HG03460 (cell line): ENCODE data around the gene PRRC1.

ENCODE experiments used
- ATAC-seq: cut with Tn5 transposase; IDR thresholded peaks from one replicate; pipeline ENCODE4 v1.9.1; 2021; ENCODE audit not compliant: unreplicated experiment

Gene PRRC1

DNA sequence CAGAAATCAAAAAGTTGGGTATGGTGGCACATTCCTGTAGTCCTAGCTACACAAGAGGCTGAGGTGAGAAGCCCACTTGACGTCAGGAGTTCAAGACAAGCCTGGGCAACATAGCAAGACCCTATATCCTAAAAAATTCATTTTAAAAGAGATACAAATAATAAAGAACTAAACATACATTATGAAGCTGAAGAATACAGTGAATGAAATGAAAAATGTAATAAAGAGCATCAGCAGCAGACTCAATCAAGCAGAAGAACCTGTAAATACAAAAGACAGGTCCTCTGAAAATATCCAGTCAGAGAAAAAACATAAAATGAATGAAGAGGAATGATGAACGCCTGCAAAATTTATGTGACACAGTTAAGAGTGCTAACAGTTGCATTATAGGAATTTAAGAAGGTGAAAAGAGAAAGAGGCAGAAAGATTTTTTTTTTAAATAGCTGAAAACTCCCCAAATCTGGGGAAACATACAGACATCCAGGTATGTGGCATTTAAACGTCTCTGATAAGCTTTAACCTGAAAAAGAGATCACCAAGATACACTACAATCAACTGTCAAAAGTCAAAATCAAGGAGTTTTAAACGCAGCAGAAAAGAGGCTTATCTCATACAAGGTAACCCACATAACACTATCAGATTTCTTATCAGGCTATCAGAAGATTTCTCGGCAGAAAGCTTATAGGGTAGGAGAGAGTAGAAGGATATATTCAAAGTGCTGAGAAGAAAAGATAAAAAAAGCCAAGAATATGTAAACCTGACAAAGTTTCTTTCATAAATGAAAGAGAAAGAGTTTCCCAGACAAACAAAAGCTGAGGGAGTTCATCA is 57.6 kb downstream of the PRRC1 start:
- ATAC-seq = no peak

DNA sequence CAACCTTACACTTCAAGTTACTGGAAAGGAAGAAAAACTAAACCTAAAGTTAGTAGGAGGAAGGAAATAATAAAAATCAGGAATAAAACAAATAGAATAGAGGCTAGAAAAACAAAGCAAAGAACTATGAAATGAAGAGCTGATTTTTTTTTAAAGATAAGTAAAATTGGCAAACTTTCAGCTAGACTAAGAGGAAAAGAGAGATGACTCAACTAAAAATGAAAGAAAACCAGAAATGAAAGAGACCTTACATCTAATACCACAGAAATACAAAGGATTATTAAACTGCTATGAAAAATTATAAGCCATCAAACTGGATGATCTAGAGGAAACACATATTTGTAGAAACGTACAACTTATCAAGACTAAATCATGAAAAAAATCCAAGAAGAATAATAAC is 60.0 kb downstream of the PRRC1 start:
- no peak for ATAC-seq

DNA sequence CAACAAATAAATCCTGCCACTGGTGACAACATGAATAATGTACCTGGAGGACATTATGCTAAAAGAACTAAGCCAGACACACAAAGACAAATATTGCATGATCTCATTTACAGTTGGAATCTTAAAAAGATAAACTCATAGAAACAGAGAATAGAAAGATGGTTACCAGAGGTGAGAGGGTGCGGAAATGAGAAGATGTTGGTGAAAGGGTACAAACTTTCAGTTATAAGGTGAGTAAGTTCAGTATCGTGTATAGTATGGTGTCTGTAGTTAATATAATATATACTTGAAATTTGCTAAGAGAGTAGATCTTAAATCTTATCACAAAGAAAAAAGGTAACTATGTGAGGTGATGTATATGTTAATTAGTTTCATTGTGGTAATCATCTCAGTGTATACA is 63.3 kb downstream of the PRRC1 start:
- ATAC-seq = peak; percentile 43

DNA sequence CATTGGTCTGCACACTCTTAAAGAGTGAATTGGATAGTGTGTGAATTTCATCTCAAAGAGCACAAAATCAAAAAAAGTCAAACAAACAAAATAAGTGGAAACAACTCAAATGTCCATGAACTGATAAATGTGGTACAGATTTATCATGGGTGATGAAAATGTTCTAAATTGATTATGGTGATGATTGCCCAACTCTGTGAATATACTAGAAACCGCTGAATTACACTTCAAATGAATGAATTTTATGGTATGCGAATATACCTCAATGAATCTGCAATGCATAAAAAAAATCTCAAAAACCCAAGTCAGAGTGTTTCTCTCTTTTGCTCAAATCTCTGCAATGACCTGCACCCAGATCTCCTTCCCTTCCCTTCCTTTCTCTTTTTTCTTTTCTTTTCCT is 64.0 kb downstream of the PRRC1 start:
- ATAC-seq = no peak

- ATAC-seq = no peak
Observed at GRCh38 chr5:127582773-127583370, 65.4 kb downstream of the PRRC1 start.

DNA sequence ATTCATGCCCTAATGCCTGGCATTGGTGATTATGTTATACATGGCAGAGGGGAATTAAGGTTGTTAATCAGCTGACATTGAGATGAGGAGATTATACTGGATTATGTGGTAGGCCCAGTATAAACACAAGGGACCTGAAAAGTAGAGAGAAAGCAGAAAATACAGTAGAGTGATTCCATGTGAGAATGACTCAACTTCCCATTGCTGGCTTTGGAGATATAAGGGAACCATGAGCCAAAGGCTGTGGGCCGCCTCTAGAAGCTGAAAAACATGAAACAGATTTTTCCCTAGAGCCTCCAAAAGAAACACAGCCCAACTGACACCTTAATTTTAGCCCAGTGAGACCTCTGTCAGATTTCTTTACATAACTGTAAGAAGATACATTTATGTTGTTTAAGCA is 66.4 kb downstream of the PRRC1 start:
- ATAC-seq = no peak

DNA sequence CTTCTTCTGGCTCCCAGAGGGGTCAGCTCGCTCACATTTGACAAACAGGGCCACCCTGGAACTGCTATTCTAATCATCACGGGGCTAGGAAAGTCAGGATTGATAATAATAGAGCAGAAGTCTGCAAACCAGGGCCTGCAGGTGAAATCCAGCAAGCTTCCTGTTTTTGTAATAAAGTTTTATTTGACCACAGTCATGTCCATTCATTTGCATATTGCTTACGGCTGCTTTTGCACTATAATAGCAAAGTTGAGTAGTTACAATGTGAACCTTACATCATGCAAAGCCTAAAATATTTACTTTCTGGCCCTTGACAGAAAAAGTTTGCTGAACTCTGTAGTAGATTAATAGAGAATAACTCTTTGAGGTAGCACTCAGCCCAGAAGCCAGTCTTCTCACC is 68.2 kb downstream of the PRRC1 start:
- peak; percentile 23 for ATAC-seq

DNA sequence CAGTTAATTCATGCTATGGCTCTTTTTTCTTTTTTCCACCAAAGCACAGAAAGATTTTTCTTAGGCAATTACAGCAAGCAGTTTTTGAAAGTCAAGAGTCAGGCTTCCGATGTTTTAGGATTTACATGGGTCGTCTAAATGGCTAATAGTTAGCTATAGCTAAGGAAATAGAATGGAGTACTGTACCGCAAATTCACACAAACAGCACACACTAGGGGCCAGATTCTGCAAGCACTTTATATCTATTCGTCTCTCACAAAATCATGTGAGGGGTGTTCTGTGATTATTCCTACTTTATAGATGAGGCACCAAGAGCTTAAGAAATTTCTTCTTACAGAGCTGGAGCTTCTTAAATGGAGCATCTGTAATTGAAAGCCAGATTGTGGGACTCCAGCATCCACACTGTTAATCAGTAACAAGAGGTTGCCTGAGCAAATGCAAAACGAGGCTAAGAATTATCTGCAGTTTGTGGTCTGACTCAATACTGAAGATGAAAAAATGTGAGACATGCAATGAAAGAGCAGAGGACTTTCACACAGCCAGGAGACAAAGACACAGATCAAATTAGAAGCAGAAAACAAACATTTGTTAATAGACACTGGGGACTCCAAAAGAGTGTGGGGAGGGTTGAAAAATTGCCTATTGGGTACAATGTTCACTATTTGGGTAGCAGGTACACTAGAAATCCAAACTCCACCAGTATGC is 68.8 kb downstream of the PRRC1 start:
- ATAC-seq = peak; percentile 75

DNA sequence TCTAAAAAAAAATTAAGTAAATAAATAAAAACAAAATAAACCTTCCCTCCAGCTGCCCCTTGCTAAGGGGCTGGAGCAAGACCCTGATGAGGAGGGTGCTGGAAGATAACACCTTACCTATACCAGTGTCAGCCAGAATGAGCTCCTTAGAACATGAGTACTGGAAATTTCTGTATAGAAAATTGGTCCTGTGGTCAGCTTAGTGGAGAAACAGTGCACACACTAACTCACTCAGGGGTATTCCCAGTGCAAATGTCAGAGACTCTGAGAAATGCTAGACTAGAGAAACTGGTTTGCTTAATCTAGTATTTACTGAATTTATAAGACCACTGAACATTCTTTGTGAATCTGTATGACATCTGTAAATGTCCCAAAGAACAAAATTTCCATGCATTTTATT is 69.4 kb downstream of the PRRC1 start:
- ATAC-seq = peak; percentile 44

DNA sequence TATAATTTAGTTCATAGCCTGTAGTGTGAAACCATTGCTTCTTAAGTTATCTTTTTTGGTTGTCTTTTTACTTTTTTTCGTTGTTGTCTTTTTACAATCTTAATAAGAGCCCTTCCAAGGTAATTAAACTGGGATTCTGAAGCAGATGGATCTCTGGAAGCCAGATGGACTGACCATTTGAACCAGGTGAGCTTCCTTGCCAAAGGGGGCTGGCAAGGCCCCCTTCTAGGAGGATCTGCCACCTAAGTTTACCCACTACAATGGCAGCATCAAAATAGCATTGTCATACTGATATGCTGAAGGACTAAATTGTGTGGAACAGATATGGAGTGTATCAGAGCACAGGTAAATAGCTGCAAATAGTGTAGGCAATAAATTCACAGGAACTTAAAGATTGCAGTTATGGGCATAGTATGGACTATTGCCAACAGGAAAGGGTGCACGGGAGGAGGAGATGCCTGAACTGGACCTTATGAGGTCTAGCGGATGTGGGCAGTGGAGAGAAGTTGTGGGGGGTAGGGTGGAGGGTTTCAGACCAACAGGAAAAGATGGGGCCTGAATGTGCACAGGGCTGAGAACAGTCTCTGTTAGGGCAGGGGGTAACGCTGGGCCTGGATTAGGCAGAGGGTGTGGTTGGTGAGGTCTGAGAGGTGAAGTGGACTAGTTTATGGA is 69.9 kb downstream of the PRRC1 start:
- ATAC-seq = no peak

DNA sequence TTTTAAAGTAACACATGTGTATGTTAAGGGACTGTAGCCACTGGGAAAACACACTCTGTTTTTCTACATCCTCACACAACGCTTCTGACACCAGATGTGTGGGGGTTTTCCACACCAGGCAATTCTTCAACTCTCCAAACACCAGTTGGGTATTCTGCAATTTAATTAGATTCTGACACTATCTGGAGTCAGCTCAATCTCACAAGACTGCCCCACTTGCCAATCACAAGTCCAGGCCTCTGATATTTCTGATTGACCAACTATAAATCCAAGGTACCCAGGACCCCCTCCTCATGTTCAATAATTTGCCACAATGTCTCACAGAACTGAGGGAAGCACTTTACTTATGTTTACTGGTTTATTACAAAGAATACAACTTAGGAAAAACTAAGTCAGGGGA is 70.9 kb downstream of the PRRC1 start:
- no peak for ATAC-seq

DNA sequence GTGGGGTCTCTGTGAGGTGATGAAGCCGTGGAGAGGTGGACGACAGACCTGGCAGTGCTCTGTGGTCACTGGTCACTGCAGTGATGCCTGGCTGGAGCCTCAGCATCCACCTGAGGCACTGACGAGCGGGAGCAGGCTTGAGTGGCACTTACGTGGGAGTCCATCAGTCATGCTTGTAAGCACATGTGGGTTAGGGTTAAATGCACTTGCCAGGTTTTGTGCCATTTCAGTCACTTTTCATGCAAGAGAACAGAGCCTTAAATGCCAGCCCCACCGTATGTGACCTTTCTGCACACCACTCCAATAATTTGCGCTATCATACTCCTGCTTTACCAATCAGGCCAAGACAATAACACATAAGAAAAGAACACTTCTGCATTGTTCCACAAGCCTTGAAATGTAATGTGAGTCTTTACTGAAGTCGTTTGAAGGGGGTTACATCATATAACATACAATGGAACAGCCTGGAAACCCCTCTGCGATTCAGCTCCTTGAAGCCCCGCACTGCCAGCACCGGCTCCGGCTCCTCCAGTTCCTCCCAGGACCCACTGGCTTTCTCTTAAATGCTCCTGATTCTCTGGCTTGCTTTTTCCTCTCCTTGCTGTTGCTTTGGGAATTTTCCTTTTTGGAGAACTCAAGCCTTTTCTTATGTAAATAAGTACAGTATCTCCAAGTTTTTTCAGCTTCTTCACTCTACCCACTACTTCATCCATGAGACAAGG is 72.0 kb downstream of the PRRC1 start:
- ATAC-seq = no peak

- peak; percentile 24 for ATAC-seq
Observed at GRCh38 chr5:127590156-127590722, 72.8 kb downstream of the PRRC1 start.

- ATAC-seq = no peak
Observed at GRCh38 chr5:127595484-127596368, 78.3 kb downstream of the PRRC1 start.

GRCh38 chr5:127596501-127596900 is 79.1 kb downstream of the PRRC1 start:
- no peak for ATAC-seq

- no peak for ATAC-seq
Observed at GRCh38 chr5:127599320-127599719, 81.9 kb downstream of the PRRC1 start.

DNA sequence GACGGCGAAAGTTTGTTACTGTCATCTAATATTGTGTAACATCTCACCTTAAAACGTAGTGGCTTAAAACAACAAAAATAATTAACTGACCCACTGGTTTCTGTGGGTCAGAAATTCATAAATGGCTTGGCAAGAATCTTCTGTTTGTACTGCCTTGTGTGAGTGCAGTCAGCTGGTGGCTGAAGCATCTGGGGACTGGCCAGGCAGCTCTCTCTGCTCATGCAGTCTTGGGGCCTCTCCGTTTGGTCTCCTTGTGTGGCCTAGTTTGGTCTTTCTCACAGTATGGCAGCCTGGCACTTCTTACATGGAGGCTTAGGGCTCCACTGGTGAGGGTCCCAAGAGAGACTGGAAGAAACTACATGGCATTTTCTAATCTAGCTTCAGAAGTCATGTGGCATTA is 82.4 kb downstream of the PRRC1 start:
- no peak for ATAC-seq

GRCh38 chr5:127601111-127601510 is 83.7 kb downstream of the PRRC1 start:
- no peak for ATAC-seq

GRCh38 chr5:127601601-127602000 is 84.2 kb downstream of the PRRC1 start:
- no peak for ATAC-seq

DNA sequence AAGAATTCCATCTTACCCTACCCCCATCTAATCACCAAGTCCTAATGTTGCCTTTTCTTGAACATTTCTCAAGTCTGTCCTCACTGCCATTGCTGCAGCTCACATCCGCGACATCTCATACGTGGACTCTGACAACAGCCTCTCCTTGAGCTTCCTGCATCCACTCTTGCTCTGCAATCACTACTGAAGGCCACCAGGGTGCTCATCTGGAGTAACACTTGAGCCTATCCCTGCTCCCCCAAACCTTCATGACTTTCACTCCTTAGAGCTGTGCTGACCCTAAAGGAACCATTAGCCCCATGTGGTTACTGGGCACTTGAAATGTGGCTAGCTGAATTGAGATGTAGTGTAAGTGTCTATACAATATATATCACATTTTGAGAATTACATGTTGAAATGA is 85.0 kb downstream of the PRRC1 start:
- no peak for ATAC-seq
